ENCODE measurements around the gene DTD1. TPM values are rescaled to one million over a fixed set of nuclear protein-coding genes. Genes with fewer than 3 reads are reported as not detected.

The DTD1 gene
- total RNA-seq, 1 donor from 2014 or later, result 68.2 TPM

- TF ChIP-seq CTCF (conservative IDR thresholded peaks at IDR 0.05), result no peak
- Mint-ChIP-seq H3K27me3 (ENCODE audit: low read depth) (peaks cover 44% of the 10 kb centered on the region), H3K36me3 (ENCODE audit: low read depth) (peaks cover 3% of the 10 kb centered on the region), H3K4me3 (peak overlapping the region; percentile 21), H3K27ac (ENCODE audit: unreplicated experiment) (no peak overlapping the region), H3K9me3 (peaks cover 7% of the 10 kb centered on the region), H3K4me1 (peaks cover 15% of the 10 kb centered on the region)
- DNase-seq (ENCODE audit: low read depth, low spot score), result no peak
These were observed 208.5 kb downstream of the DTD1 start for GRCh38 chr20:18796282-18796833.

GRCh38 chr20:18801516-18801915, 213.7 kb downstream of the DTD1 start:
- peaks cover 33% of the 10 kb centered on the region for H3K27me3 Mint-ChIP-seq (ENCODE audit: low read depth)
- no peak for TF ChIP-seq CTCF (conservative IDR thresholded peaks at IDR 0.05)
- H3K4me3 Mint-ChIP-seq, result no peak overlapping the region
- H3K9me3 Mint-ChIP-seq, result no peaks in the 10 kb centered on the region
- H3K4me1 Mint-ChIP-seq, result no peaks in the 10 kb centered on the region
- no peak overlapping the region for H3K27ac Mint-ChIP-seq (ENCODE audit: unreplicated experiment)
- H3K36me3 Mint-ChIP-seq (ENCODE audit: low read depth), result peaks cover 3% of the 10 kb centered on the region
- no peak for DNase-seq (ENCODE audit: low read depth, low spot score)

GRCh38 chr20:18802012-18802634, 214.3 kb downstream of the DTD1 start:
- H3K27me3 Mint-ChIP-seq (ENCODE audit: low read depth), result peaks cover 34% of the 10 kb centered on the region
- no peak for DNase-seq (ENCODE audit: low read depth, low spot score)
- H3K27ac Mint-ChIP-seq (ENCODE audit: unreplicated experiment), result no peak overlapping the region
- H3K36me3 Mint-ChIP-seq (ENCODE audit: low read depth), result peaks cover 3% of the 10 kb centered on the region
- no peaks in the 10 kb centered on the region for H3K9me3 Mint-ChIP-seq
- no peak for TF ChIP-seq CTCF (conservative IDR thresholded peaks at IDR 0.05)
- no peak overlapping the region for H3K4me3 Mint-ChIP-seq
- no peaks in the 10 kb centered on the region for H3K4me1 Mint-ChIP-seq

GRCh38 chr20:18805881-18806280, 218.0 kb downstream of the DTD1 start:
- TF ChIP-seq CTCF (conservative IDR thresholded peaks at IDR 0.05), result no peak
- DNase-seq (ENCODE audit: low read depth, low spot score), result no peak
- H3K36me3 Mint-ChIP-seq (ENCODE audit: low read depth), result no peaks in the 10 kb centered on the region
- peaks cover 10% of the 10 kb centered on the region for H3K27me3 Mint-ChIP-seq (ENCODE audit: low read depth)
- no peaks in the 10 kb centered on the region for H3K9me3 Mint-ChIP-seq
- no peak overlapping the region for H3K4me3 Mint-ChIP-seq
- peak overlapping the region; percentile 50 for H3K27ac Mint-ChIP-seq (ENCODE audit: unreplicated experiment)
- no peaks in the 10 kb centered on the region for H3K4me1 Mint-ChIP-seq

GRCh38 chr20:18808712-18809111, 220.9 kb downstream of the DTD1 start:
- no peak overlapping the region for H3K4me3 Mint-ChIP-seq
- no peak for TF ChIP-seq CTCF (conservative IDR thresholded peaks at IDR 0.05)
- no peaks in the 10 kb centered on the region for H3K4me1 Mint-ChIP-seq
- no peak for DNase-seq (ENCODE audit: low read depth, low spot score)
- H3K27ac Mint-ChIP-seq (ENCODE audit: unreplicated experiment), result no peak overlapping the region
- peaks cover 16% of the 10 kb centered on the region for H3K27me3 Mint-ChIP-seq (ENCODE audit: low read depth)
- H3K36me3 Mint-ChIP-seq (ENCODE audit: low read depth), result no peaks in the 10 kb centered on the region
- no peaks in the 10 kb centered on the region for H3K9me3 Mint-ChIP-seq

Data from neural crest cell (in vitro differentiated cells).